T-helper 2 cell treated with Interferon-gamma antibody and Interleukin-4, amounts not matched to agents 100 ng/mL and 5 ng/mL, for 36 hours (primary cell): Measurements from ENCODE around the gene BDNF. TPM values are rescaled to one million over a fixed set of nuclear protein-coding genes. Genes with fewer than 3 reads are reported as not detected.
"Not testable (repeated sequence)": the region's sequence is repeated elsewhere in the genome, so short reads cannot be mapped to it uniquely, and the experiment has no call there.

Source experiments
- intact Hi-C: fragments of 100-400 bp; cut with micrococcal nuclease; formaldehyde crosslinking; loops from one replicate; pipeline ENCODE4 v1.15.1; 2023
- total RNA-seq: library from RNA; stranded (reverse); gene quantifications from 2 replicates; pipeline ENCODE4 v1.2.3, GENCODE V29; 2022

Gene BDNF
- total RNA-seq, 1 donor from 2014 or later: not detected

DNA sequence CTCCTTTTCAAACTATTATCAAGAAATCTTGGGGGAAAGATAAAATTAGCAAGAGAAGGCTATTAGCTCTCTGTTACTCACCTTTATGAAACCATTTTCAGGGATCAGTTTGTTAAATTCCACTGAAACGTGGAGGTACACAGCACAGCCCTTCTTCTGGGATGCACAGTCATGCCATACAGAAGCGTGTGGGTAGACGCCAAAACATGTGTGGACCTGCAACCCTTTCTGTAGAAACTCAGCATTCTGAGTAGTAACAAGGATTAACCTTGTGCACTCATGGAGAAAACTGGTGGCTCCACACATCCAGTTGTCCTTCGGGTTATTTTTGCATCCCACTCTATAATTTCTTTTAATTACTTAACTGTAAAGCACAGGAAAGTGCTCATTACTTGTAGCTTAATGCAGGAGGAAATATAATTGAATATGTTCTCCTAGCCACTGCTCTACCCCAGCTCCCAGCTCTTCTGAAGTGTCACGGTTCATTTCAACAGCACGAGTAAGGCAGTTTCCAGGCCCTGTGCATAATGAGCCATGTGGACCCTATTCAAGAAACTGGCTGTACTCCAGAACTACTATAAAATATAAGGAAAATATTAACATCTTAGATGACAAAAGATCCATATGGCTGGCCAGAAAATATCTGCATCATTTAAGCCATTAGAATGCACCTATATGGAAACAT lies 26.1 kb downstream of the BDNF start:
- intact Hi-C loops: no loop called here

DNA sequence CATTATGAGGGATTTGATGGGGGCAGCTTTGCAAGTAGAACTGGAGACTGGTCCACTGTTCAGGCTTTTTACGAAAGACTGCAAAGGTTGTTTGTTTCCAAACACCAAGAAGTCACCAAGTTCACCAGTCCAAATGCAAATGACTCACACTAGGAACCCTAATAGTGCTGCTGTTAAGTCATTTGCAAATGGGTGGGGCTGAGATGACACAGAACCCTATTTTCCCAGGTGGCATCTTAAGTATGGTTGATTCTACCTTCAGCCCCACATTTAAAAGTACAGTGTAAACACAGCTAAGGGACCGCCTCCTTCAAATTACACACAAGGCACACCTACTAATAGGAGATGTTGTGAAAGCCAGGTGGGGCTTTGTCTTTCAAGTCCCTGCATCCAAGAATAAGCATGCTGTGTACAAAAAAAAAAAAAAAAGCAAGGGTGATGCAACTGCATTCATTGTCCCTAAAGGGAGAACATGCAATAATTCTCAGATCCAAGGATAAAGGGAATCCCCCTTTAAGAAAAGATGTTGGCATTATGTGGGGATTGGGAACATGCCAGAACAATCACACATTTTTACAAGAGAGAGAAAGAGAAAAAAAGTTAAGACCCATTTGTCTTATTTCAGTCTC lies 27.3 kb downstream of the BDNF start:
- intact Hi-C loops: no loop called here

DNA sequence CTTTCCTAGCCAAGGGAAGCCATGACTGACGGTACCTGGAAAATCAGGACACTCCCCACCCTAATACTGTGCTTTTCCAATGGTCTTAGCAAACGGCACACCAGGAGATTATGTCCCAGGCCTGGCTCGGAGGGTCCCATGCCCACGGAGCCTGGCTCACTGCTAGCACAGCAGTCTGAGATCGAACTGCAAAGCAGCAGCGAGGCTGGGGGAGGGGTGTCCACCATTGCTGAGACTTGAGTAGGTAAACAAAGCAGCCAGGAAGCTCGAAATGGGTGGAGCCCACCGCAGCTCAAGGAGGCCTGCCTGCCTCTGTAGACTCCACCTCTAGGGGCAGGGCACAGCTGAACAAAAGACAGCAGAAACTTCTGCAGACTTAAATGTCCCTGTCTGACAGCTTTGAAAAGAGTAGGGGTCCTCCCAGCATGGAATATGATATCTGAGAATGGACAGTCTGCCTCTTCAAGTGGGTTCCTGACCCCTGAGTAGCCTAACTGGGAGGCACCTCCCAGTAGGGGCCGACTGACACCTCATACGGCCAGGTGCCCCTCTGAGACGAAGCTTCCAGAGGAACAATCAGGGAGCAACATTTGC lies 34.6 kb downstream of the BDNF start:
- intact Hi-C loops: not testable (repeated sequence)

DNA sequence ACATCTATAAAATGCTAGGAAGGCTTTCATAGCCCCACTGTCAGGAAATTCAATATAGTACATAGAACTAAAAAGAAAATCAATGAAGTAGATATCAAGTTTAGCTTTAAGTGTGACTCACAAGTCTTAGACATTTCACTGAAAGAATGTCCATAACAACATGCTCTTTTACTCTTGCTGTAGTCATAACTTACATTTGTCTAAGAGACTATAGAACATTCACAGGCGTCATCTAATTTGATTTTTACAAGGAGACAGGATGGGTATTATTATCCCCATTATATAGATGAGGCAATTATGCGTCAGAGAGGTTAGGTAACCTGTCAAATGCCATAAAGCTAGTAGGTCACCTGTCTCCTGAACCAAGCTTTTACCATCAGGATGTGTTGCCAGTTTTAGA lies 36.9 kb downstream of the BDNF start:
- intact Hi-C loops: no loop called here

DNA sequence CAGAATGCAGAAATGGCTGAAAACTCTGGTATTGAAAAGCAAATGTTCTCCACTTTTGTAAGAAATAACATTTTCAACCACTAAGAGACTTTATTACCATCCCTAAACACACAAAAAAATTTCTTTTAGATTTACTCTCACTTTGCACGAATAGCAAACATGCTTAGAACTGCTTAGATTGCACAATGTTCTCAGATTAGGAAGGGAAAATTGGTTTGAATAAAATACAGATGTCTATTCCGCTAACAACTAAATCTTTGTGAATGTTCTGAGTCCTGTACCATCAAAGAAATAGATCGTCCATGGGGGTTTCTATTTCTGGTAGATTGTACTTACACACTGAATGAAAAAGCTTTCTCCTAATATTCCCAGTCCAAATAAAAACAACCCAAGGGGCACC lies 40.1 kb downstream of the BDNF start:
- intact Hi-C loops: no loop called here

DNA sequence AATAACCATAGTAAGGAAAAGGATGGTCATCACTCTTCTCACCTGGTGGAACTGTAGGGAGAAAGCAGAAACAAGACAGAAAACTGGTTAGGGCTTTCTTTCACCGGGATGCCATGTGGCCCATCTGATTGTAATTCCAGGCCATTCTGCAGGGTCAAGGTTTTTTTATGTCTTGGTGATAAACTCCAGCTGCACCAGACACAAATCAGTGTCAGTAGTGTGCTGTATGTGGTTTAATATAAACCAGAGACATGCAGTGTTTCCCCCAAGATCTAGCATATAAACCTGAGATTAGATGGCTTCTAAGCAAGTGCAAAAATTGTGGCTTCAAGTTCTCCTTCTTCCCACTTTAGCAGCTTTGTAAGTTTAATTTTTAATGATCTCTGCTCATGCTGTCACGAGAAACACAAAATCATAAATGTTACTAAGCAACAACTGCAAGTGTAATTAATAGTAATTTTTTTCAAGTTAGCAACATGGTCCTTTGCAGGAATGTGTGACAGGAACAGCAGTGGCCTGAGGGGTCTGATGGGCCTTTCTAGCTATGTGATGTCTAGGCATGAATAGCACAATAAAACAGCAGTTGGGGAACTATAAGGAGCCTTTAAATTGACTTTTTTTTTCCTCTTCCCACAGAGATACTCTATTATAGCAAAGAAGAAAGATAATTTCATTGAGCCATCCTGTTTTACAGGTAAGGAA lies 41.6 kb downstream of the BDNF start:
- intact Hi-C loops: no loop called here

DNA sequence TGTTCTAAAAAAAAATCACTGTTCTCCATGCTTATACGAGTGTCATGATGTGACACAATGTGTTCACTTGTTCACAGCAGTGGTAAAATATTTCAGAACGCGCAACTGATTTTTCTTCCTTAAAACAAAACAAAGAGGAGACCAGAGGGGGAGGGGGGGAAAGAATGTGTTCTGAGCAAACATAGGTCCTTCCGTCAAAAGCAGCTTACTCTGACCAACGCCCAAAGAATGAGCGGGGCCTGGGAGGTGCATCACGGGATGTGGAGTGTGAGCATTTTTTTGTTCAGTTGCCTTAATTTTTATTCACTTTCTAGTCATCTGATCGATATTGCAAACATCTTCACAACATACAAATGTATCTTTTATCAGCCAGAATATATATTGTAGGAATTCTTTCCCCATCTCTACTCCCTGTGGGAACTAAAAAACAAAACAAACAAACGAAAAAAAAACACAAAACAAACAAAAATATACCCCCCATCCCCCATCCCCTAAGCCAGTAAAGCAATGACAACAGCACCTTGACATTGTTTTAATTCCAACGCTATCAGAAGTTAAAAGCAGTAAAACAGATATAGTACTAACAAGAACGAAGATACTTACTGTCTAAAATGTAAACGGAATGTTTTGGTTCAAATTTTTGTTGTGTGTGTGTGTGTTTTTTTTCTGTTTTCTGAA lies 43.3 kb downstream of the BDNF start:
- intact Hi-C loops: no loop called here

DNA sequence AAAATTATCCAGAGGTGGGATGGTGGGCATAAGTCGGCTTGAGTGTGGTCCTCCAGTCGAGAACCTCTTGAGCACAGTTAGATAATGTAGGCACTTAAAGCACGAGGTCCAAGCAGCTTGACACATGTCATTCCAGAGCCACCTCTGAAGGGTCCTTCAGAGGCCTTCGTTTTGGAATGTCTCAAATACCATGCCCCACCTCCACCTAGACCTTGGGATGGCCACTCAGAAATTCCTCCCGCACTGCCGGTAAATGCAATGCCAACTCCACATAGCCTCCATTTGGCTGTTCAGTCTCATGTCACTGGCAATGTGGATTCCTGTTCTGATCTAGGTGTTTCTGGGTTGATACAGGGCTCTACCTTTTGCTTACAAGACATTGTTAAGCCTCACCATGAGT lies 43.9 kb downstream of the BDNF start:
- intact Hi-C loops: no loop called here

DNA sequence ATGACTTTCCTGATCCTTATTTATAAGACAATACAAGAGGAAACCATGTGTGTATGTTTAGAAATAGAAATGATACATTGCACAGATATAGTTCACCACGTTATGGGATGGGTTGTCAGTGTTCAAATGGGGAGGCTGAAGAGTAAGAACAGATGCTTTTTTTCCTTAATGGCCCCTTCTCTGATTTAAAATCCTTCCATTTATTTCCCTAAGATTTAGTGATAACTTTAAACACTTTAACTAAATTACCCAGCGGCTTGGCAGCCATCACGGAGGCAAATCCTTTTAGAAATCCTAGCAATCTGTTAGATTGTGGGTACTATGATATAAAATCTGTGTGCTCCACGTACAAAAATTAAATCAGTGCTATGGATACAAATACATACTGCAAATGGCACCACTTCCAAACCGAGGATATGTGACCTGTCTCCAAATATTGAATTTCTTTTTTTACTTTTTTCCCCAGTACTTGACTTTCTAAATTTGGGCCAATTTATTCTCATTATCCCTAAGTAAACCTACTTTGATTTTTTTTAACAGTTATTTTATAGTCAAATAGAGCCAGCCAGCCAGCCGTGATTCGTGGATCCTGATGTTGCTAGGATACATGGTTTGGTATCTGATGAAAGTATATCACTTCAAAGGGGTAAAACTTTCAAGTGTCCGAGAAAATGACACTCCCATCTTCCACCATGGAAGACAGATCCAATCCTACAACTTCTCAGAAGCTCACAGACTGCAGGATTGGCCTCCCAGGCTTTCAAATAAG lies 46.1 kb downstream of the BDNF start:
- intact Hi-C loops: no loop called here

DNA sequence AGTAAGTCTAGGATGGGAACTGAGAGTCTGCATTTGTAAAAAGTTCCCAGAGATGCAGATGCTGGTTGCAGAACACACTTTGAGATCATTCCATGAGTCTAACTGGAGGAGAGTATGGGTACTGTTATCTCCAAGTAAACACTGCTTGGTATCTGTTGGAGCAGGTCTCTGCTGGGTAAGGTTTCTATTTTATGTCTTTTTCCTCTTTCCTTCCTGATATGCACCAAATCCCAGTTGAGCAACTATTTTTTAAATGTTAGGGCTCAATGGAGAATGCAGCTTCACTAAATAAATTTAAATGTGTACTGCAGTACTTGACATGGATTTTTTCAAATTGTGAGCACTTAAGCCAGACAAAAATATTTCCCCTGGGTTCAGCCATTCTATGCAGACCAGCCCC lies 48.5 kb downstream of the BDNF start:
- intact Hi-C loops: no loop called here

DNA sequence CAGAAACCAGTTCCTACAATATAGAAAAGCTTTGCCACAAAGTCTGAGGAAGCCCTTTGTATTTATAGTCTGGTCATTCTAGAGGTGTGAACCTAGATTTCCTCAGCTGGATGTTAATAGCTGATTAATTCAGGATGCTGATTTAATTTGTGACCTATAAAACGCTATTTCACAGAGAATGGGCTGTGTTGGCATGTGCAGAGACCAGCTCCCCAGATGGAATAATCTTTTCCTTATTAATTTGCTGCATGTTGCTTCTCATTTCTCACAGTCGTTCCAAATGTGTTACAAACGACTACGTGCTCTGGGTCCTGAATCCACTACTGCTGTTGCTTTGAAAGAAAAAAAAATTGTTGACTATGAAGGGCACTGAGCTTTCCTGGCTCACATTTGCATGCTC lies 49.3 kb downstream of the BDNF start:
- intact Hi-C loops: no loop called here

DNA sequence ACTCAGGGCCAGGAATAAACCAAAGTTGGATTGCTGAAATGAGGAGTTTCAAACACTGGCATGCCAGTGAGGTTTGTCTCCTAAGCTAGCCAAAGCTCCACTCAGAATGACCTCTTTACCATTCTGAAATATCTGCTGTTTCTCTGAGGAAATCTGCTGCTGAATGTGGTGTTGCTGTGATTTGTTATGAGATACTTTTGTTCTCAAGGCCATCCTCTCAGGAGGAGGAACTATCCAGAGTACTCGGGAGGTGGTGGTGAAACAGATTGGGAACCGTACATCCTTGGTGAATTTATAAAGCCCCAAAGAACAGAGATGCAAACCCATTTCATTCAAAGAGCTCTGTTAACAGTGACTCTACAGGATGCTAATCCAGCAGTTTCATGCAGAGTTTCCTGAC lies 50.5 kb downstream of the BDNF start:
- intact Hi-C loops: no loop called here

DNA sequence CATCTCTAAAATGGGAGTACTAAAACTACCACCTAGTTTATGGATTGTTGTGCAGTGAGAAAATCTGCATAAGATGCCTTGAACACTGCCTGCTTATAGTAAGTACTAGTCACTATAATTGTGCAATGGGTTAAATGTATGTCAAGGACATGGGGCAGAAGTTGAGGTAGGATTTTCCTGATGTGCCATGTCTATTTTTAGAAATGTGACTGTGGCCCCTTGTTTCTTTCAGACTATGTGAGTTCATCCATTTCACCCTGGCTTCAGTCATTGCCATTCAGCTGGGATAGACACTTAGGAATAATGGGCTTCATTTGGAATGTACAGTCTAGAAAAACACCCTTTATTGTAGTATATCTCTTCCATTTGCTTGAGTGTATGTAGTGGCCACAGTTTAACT lies 51.4 kb downstream of the BDNF start:
- intact Hi-C loops: no loop called here

DNA sequence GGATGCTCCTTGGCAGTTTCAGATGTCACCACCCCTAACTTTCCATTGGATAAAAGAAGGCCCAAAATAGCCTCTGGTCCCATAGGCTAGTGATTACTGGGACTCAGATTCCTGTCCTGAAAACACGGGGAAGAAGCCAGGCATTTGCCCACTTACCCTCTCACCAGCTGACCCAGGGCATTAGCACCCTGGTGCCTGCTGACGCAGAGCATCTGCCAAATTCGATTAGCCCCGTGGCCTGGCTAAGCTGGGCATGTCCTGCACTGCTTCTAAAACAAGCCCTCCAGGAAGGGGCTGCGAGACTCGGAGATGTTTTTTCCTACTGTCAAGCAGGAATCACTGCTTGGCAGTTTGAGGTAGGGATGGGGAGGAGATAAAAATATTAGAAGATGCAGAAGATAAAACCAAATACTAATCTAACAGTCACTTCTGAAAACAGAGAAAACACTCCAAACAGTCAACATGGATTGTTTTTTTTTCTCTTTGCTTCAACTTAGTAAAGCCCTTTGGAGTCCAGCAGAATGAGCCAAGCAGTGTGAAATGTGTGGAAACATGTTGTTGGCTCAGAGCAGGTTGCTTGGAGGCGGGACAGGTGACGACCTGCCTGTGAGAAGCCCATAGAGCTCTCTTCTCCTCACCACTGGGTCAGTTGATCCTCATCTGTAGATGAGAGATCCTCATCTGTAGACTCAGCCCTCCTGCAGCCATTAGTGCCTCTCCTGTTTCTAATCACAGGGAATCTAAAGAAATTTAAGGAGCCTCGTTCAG lies 54.0 kb downstream of the BDNF start:
- intact Hi-C loops: no loop called here

DNA sequence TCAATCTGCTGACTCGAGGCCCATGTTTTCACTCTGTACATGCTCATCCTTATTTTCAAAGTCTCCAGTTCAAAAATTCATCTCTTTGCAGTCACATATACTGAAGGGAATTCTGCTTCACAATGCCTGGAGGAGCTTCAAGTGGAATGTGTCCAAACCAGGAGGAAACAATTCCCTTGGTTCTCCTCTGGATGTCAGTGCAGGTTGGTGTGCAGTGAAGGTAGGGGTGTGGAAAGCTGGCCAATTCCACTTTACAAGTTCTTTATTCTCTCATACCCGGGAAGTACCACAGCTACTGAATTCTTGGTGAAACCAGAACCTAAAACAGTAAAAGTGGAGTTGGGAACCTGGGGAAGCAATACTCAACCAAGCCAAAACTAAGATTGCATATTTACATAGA lies 57.3 kb downstream of the BDNF start:
- intact Hi-C loops: no loop called here

DNA sequence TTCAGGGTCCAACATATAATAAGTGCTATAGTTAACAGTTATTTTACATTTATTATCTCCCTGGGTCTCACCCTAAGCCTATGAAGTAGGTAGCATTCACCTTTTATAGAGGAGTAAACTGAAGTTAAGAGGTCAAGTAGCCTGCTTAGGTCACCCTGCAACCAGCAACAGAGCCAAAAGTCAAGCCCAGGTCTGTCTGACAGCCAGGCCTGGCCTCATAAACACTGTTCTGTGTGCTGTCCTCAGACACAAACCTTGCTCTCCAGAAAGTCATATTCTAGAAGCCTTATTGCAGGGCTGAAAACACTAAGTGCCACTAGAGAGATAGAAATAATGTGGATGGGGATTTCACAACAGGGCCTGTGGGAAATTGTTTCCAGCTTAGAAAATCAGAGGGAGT lies 59.3 kb downstream of the BDNF start:
- intact Hi-C loops: no loop called here

DNA sequence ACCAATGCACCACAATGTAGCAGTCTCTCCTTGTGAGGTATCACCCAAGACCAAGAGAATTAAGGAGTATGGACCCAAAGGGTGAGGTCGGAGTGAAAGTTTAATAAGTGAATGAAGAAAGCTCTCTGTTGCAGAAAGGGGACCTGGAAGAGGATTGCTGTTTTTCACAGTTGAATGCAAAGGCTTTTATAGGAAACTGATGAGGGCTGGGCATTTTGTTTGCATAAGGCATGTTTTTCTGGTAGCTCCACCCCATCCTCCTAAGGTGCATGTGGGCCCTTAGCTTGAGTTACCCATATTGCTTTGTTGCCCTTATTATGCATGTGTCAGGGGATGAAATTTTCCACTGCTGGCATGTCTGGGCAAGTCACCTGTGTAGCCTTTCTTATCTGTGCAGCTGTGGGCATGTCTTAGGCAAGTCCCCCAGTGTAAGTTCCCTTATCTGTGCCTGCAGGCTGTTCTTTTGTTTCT lies 64.7 kb downstream of the BDNF start:
- intact Hi-C loops: no loop called here

DNA sequence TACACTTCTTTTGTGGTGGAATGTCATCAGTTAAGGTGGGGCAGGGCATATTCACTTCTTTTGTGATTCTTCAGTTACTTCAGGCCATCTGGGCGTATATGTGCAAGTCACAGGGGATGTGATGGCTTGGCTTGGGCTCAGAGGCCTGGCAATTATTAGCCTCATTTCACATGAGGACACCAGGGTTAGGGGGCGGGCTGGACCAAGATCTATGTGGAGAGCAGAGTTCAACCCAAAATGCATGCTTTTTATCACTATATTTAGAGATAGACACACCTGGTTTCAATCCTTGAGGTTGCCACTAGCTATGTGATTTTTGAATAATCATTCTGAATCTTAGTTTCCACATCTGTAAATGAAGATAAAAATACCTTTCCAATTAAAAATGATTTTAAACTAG lies 65.5 kb downstream of the BDNF start:
- intact Hi-C loops: not testable (repeated sequence)

DNA sequence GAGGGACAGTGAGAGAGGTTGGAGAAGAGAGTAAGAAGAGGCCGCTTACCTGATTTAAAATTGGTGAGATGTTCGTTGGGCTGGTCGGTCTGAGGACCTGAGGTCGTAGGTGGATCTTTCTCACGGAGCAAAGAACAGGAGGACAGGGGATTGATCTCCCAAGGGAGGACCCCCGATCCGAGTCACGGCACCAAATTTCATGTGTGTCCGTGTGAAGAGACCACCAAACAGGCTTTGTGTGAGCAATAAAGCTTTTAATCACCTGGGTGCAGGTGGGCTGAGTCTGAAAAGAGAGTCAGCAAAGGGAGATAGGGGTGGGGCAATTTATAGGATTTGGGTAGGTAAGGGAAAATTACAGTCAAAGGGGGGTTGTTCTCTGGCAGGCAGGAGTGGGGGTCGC lies 66.0 kb downstream of the BDNF start:
- intact Hi-C loops: not testable (repeated sequence)

DNA sequence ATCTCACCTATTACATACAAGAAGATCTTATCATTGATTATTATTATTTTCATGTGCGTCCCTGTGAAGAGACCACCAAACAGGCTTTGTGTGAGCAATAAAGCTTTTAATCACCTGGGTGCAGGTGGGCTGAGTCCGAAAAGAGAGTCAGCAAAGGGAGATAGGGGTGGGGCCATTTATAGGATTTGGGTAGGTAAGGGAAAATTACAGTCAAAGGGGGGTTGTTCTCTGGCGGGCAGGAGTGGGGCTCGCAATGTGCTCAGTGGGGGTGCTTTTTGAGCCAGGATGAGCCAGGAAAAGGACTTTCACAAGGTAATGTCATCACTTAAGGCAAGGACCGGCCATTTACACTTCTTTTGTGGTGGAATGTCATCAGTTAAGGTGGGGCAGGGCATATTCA lies 71.2 kb downstream of the BDNF start:
- intact Hi-C loops: not testable (repeated sequence)
